ENCODE measurements around the gene GPR6.

The GPR6 gene

GRCh38 chr6:109978174-109979032, at the start of gene GPR6:
GPR6 (plus strand) TSS chr6:109978311; CDS start chr6:109979113, 802 bp downstream.
- DNase-seq = no peak

- DNase-seq = no peak
These were observed 43.8 kb upstream of the GPR6 start for GRCh38 chr6:109934293-109934692.

GRCh38 chr6:109939654-109940053, 38.5 kb upstream of the GPR6 start:
- DNase-seq = no peak

GRCh38 chr6:109944448-109944847, 33.7 kb upstream of the GPR6 start:
- no peak for DNase-seq

- no peak for DNase-seq
These were observed 33.0 kb upstream of the GPR6 start for GRCh38 chr6:109945091-109945490.

- DNase-seq = no peak
These were observed 31.1 kb upstream of the GPR6 start for GRCh38 chr6:109946979-109947378.

GRCh38 chr6:109949281-109950065, 28.6 kb upstream of the GPR6 start:
- no peak for DNase-seq

- DNase-seq = no peak
These were observed 22.6 kb upstream of the GPR6 start for GRCh38 chr6:109955491-109955890.

GRCh38 chr6:109958626-109959025, 19.5 kb upstream of the GPR6 start:
- DNase-seq = no peak

- DNase-seq = no peak
These were observed 16.5 kb upstream of the GPR6 start for GRCh38 chr6:109961611-109962041.

GRCh38 chr6:109962271-109962670, 15.8 kb upstream of the GPR6 start:
- DNase-seq = no peak

GRCh38 chr6:109963598-109964170, 14.4 kb upstream of the GPR6 start:
- no peak for DNase-seq

- no peak for DNase-seq
These were observed 13.2 kb upstream of the GPR6 start for GRCh38 chr6:109964949-109965348.

- no peak for DNase-seq
These were observed 11.8 kb upstream of the GPR6 start for GRCh38 chr6:109966299-109966698.

- no peak for DNase-seq
These were observed 329 bp upstream of the GPR6 start for GRCh38 chr6:109977791-109978173.

GRCh38 chr6:109979033-109979921, 1.2 kb downstream of the GPR6 start:
- no peak for DNase-seq

GRCh38 chr6:109984410-109984809, 6.3 kb downstream of the GPR6 start:
- no peak for DNase-seq

- no peak for DNase-seq
These were observed 9.1 kb downstream of the GPR6 start for GRCh38 chr6:109987196-109987595.

- DNase-seq = no peak
These were observed 13.3 kb downstream of the GPR6 start for GRCh38 chr6:109991201-109992101.

- DNase-seq = no peak
These were observed 20.2 kb downstream of the GPR6 start for GRCh38 chr6:109998159-109998785.

GRCh38 chr6:109999740-110000139, 21.6 kb downstream of the GPR6 start:
- DNase-seq = no peak
